HCT116 (cell line): Measurements from ENCODE around the gene CRYBA4. TPM values are rescaled to one million over a fixed set of nuclear protein-coding genes. Genes with fewer than 3 reads are reported as not detected.

Source experiments
- ATAC-seq: fragments of 200-7000 bp; cut with Tn5 transposase; 2 replicates; pipeline ENCODE4 v1.9.1; 2020; ENCODE audit warnings: mild to moderate bottlenecking, moderate library complexity
- BruUV-seq: library from RNA; stranded (reverse); fragments of 400-500 nt; replicated peaks from 2 replicates; lab custom pipeline; 2021; lab: Mats Ljungman, UMichigan
- CTCF ChIA-PET: fragments of 300-600 bp; sonication (Branson Sonifier 250); formaldehyde crosslinking; loops from one replicate; lab custom pipeline; 2021; ENCODE audit warnings: antibody characterized with exemption; lab: Charles Lee
- POLR2A ChIA-PET: fragments of 300-600, 350-600 bp; sonication (Branson Sonifier 250); formaldehyde crosslinking; loops from one replicate; lab custom pipeline; 2021; ENCODE audit warnings: antibody characterized with exemption; lab: Charles Lee
- RAD21 ChIA-PET, 2 experiments: fragments of 300-600 bp; sonication (Branson Sonifier 250); formaldehyde crosslinking; loops; one replicate each; lab custom pipeline; 2023; ENCODE audit warnings: low total read pairs in 2 of 2; ENCODE audit not compliant: uncharacterized antibody in 2 of 2, unreplicated experiment in 2 of 2, low non-redundant PET in 1 of 2; lab: Charles Lee
- DNase-seq: peaks from one replicate; pipeline ENCODE4 v3.0.0-alpha.2; 2010; ENCODE audit warnings: low read depth, low spot score
- H2AFZ ChIP-seq: fragments of 200-600 bp; shearing (Covaris generic), sonication (generic); 2 replicates; pipeline ENCODE4 v1.6.1; 2017; ENCODE audit warnings: low read depth, mixed run types, mixed read lengths, antibody characterized with exemption, low read length; ENCODE audit not compliant: poor library complexity, severe bottlenecking
- H3K27ac ChIP-seq: 2 replicates; pipeline ENCODE4 v1.5.1; 2012; ENCODE audit warnings: low read depth, low read length
- H3K27me3 ChIP-seq: fragments of 200-600 bp; sonication (generic); 2 replicates; pipeline ENCODE4 v1.6.1; 2016; ENCODE audit warnings: mixed run types, low read length, mixed read lengths; ENCODE audit not compliant: insufficient read depth
- H3K36me3 ChIP-seq, 2 experiments: fragments of 200-500 bp in 1 of 2; fragments of 200-600 bp in 1 of 2; sonication (Bioruptor generic) in 1 of 2; sonication (generic) in 1 of 2; 2 replicates each; pipeline versions ENCODE4 v1.5.1 to v1.6.1; 2014 to 2016; ENCODE audit warnings: low read length in 2 of 2, inconsistent platforms in 1 of 2, mixed read lengths in 1 of 2, mixed run types in 1 of 2; ENCODE audit not compliant: insufficient read depth in 2 of 2, control insufficient read depth in 1 of 2
- H3K4me1 ChIP-seq, 2 experiments: fragments of 200-600 bp in 1 of 2; sonication (generic) in 1 of 2; 2 replicates each; pipeline versions ENCODE4 v1.5.1 to v1.6.1; 2012 to 2017; ENCODE audit warnings: low read length in 2 of 2, inconsistent platforms in 1 of 2, mild to moderate bottlenecking in 1 of 2, mixed read lengths in 1 of 2, mixed run types in 1 of 2, moderate library complexity in 1 of 2; ENCODE audit not compliant: insufficient read depth in 2 of 2, control insufficient read depth in 1 of 2
- H3K4me2 ChIP-seq: fragments of 200-600 bp; sonication (generic); 2 replicates; pipeline ENCODE4 v1.6.1; 2017; ENCODE audit warnings: mixed run types, low read length, mixed read lengths
- H3K4me3 ChIP-seq, 2 experiments: fragments of 200-600 bp in 1 of 2; sonication (generic) in 1 of 2; replicated peaks in 1 of 2; 2 replicates each; pipeline ENCODE4 v1.5.1; 2011 to 2016; ENCODE audit warnings: low read length in 2 of 2, control low read depth in 1 of 2, low read depth in 1 of 2, mild to moderate bottlenecking in 1 of 2, mixed read lengths in 1 of 2, mixed run types in 1 of 2
- H3K79me2 ChIP-seq: fragments of 200-600 bp; sonication (generic); 2 replicates; pipeline ENCODE4 v1.6.1; 2017; ENCODE audit warnings: mild to moderate bottlenecking, mixed run types, low read length, moderate library complexity, mixed read lengths; ENCODE audit not compliant: insufficient read depth
- H3K9ac ChIP-seq: fragments of 200-600 bp; sonication (generic); 2 replicates; pipeline ENCODE4 v1.6.1; 2016; ENCODE audit warnings: low read length, mixed read lengths
- H3K9me2 ChIP-seq: fragments of 200-600 bp; sonication (generic), shearing (Covaris generic); 2 replicates; pipeline ENCODE4 v1.6.1; 2017; ENCODE audit warnings: mixed run types, mild to moderate bottlenecking, moderate library complexity; ENCODE audit not compliant: insufficient read depth
- H3K9me3 ChIP-seq, 2 experiments: fragments of 200-500 bp in 1 of 2; fragments of 200-600 bp in 1 of 2; sonication (Bioruptor generic) in 1 of 2; sonication (generic) in 1 of 2; 2 replicates each; pipeline ENCODE4 v1.6.1; 2014 to 2017; ENCODE audit warnings: low read length in 2 of 2, mixed read lengths in 2 of 2, inconsistent platforms in 1 of 2, low read depth in 1 of 2, mild to moderate bottlenecking in 1 of 2, mixed run types in 1 of 2, moderate library complexity in 1 of 2; ENCODE audit not compliant: control insufficient read depth in 1 of 2, insufficient read depth in 1 of 2
- H4K20me1 ChIP-seq: fragments of 200-600 bp; sonication (generic), shearing (Covaris generic); 2 replicates; pipeline ENCODE4 v1.6.1; 2017; ENCODE audit warnings: mixed run types, mild to moderate bottlenecking, moderate library complexity; ENCODE audit not compliant: insufficient read depth
- CEBPB ChIP-seq: IDR thresholded peaks from 2 replicates; pipeline ENCODE4 v1.6.1; 2012; ENCODE audit warnings: low read depth
- CTCF ChIP-seq, 3 experiments: fragments of 200-600 bp in 1 of 3; sonication (generic) in 1 of 3; IDR thresholded peaks in 2 of 3; conservative IDR thresholded peaks in 1 of 3; 2 replicates each; pipeline ENCODE4 v1.5.1; 2012 to 2017; ENCODE audit warnings: low read depth in 2 of 3, low read length in 2 of 3, antibody characterized with exemption in 1 of 3, borderline replicate concordance in 1 of 3, control low read depth in 1 of 3, mild to moderate bottlenecking in 1 of 3, mixed read lengths in 1 of 3, mixed run types in 1 of 3, moderate library complexity in 1 of 3; ENCODE audit not compliant: insufficient read depth in 1 of 3
- EZH2phosphoT487 ChIP-seq: fragments of 200-600 bp; IDR thresholded peaks from 2 replicates; pipeline ENCODE4 v1.6.1; 2018; ENCODE audit warnings: antibody characterized with exemption, borderline replicate concordance
- POLR2AphosphoS5 ChIP-seq: IDR thresholded peaks from 2 replicates; pipeline ENCODE4 v1.6.1; 2011; ENCODE audit warnings: mild to moderate bottlenecking, low read depth, low read length, moderate library complexity
- TCF7L2 ChIP-seq: IDR thresholded peaks from 2 replicates; pipeline ENCODE4 v1.7.0; 2011; ENCODE audit warnings: borderline replicate concordance, inconsistent platforms; ENCODE audit not compliant: insufficient read depth, insufficient read length; ENCODE audit errors: extremely low read depth
- YY1 ChIP-seq: IDR thresholded peaks from 2 replicates; pipeline ENCODE4 v1.6.1; 2011; ENCODE audit warnings: low read length, low read depth, moderate library complexity, mild to moderate bottlenecking; ENCODE audit not compliant: insufficient replicate concordance; ENCODE audit errors: extremely low read depth
- intact Hi-C: fragments of 100-400 bp; cut with micrococcal nuclease; formaldehyde crosslinking; loops from 2 replicates; pipeline ENCODE4 v1.10.0; 2022
- total RNA-seq: library from RNA; stranded (reverse); gene quantifications from one replicate; pipeline ENCODE4 v1.2.1, GENCODE V29; 2021; ENCODE audit not compliant: unreplicated experiment
- TF ChIP-seq, protein P1 (sequence below): IDR thresholded peaks from 2 replicates; pipeline ENCODE4 v1.6.1; 2012
- TF ChIP-seq, protein P2 (sequence below): IDR thresholded peaks from 2 replicates; pipeline ENCODE4 v1.6.1; 2012

CRYBA4 gene
- total RNA-seq, 1 experiment from 2014 or later: not detected

GRCh38 chr22:26623984-26624383 is 2.2 kb downstream of the CRYBA4 start:
- Histone ChIP-seq H2AFZ (no peak overlapping the region), H3K36me3 (no peaks in the 10 kb centered on the region), H4K20me1 (no peaks in the 10 kb centered on the region), H3K9me3 (no peaks in the 10 kb centered on the region), H3K9ac (no peak overlapping the region), H3K4me1 (no peaks in the 10 kb centered on the region), H3K9me2 (no peaks in the 10 kb centered on the region), H3K4me2 (no peak overlapping the region), H3K4me3 (no peak overlapping the region), H3K27ac (no peak overlapping the region), H3K79me2 (no peaks in the 10 kb centered on the region), H3K27me3 (no peaks in the 10 kb centered on the region)
- DNase-seq (no peak), ATAC-seq (no peak)
- BruUV-seq: no TSS peak
- TF ChIP-seq TCF7L2 (no peak), POLR2AphosphoS5 (no peak), EZH2phosphoT487 (no peak), CEBPB (no peak), YY1 (no peak)
- TF ChIP-seq, protein P1, sequence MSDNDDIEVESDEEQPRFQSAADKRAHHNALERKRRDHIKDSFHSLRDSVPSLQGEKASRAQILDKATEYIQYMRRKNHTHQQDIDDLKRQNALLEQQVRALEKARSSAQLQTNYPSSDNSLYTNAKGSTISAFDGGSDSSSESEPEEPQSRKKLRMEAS: no peak
- TF ChIP-seq, protein P2, sequence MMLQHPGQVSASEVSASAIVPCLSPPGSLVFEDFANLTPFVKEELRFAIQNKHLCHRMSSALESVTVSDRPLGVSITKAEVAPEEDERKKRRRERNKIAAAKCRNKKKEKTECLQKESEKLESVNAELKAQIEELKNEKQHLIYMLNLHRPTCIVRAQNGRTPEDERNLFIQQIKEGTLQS: no peak
- CTCF ChIA-PET: no interaction called here
- RAD21 ChIA-PET: no interaction called here
- POLR2A ChIA-PET: no interaction called here
- intact Hi-C loops: no loop called here

DNA sequence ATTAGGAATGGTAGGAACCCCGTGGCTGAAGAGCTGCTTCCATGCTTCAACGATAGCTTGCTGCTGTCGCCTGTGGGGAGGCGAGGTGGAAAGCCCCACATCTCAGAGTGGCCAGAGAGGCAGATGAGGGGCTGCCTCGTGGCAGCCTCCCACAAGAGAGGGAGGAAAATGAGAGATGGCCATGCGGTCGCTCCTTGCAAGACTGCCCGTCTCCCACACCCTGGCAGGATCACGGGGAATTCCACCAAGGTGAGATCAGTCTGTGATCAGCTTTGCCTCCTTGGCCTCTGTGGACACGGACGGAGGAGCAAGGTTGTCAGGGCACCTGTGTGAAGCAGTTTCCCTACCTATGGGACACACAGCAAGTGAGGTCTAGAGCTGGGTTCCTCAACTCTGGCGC is 3.0 kb downstream of the CRYBA4 start:
- no peaks in the 10 kb centered on the region for H3K4me1 ChIP-seq
- H3K27me3 ChIP-seq: no peaks in the 10 kb centered on the region
- intact Hi-C loops: no loop called here
- no peak overlapping the region for H3K4me2 ChIP-seq
- H3K9me2 ChIP-seq: no peaks in the 10 kb centered on the region
- H3K4me3 ChIP-seq: no peak overlapping the region
- CTCF ChIA-PET: no interaction called here
- POLR2A ChIA-PET: no interaction called here
- DNase-seq: no peak
- TF ChIP-seq CTCF (IDR thresholded peaks at IDR 0.05 in 2 of 3, conservative IDR thresholded peaks at IDR 0.05 in 1 of 3; ENCODE audit: borderline replicate concordance in 1 of 3, insufficient read depth in 1 of 3, low read depth in 2 of 3, low read length in 2 of 3): no peak
- TF ChIP-seq, all 23 proteins: peak for 0
- RAD21 ChIA-PET: no interaction called here
- no TSS peak for BruUV-seq
- Histone ChIP-seq H3K79me2 (no peaks in the 10 kb centered on the region), H3K9ac (no peak overlapping the region), H3K36me3 (no peaks in the 10 kb centered on the region), H4K20me1 (no peaks in the 10 kb centered on the region), H3K9me3 (no peaks in the 10 kb centered on the region), H2AFZ (no peak overlapping the region), H3K27ac (no peak overlapping the region)
- ATAC-seq: no peak
